Endothelial cell (in vitro differentiated cells): ENCODE measurements around the gene PTPRD. TPM values are rescaled to one million over a fixed set of nuclear protein-coding genes. Genes with fewer than 3 reads are reported as not detected.

Experiments
- DNase-seq: peaks from one replicate; pipeline ENCODE4 v3.0.0; 2021; ENCODE audit warnings: low spot score
- H3K27ac Mint-ChIP-seq: one replicate; pipeline ENCODE4 v1.8.0; 2021; ENCODE audit warnings: mixed read lengths, inconsistent platforms; ENCODE audit not compliant: unreplicated experiment
- H3K27me3 Mint-ChIP-seq: one replicate; pipeline ENCODE4 v1.8.0; 2021; ENCODE audit warnings: mild to moderate bottlenecking, moderate library complexity, mixed read lengths, inconsistent platforms; ENCODE audit not compliant: unreplicated experiment
- H3K36me3 Mint-ChIP-seq: one replicate; pipeline ENCODE4 v1.8.0; 2021; ENCODE audit warnings: mild to moderate bottlenecking, low read depth, mixed read lengths, inconsistent platforms; ENCODE audit not compliant: unreplicated experiment
- H3K4me1 Mint-ChIP-seq: one replicate; pipeline ENCODE4 v1.8.0; 2021; ENCODE audit warnings: mild to moderate bottlenecking, mixed read lengths, inconsistent platforms; ENCODE audit not compliant: unreplicated experiment
- H3K4me3 Mint-ChIP-seq: one replicate; pipeline ENCODE4 v1.8.0; 2021; ENCODE audit warnings: mild to moderate bottlenecking, mixed read lengths, inconsistent platforms; ENCODE audit not compliant: unreplicated experiment
- H3K9me3 Mint-ChIP-seq: one replicate; pipeline ENCODE4 v1.8.0; 2021; ENCODE audit warnings: mixed read lengths, inconsistent platforms; ENCODE audit not compliant: unreplicated experiment
- total RNA-seq: library from RNA; stranded (reverse); fragmentation: NEBNext Ultra II Directional; extraction: Animal tissue kit (Norgen Biotek cat#: 25700); gene quantifications from one replicate; pipeline ENCODE4 v1.2.1, GENCODE V29; 2021; ENCODE audit not compliant: unreplicated experiment
- TF ChIP-seq, protein P1 (sequence below): fragments of 200-600 bp; sonication (generic); IDR thresholded peaks from one replicate; pipeline ENCODE4 v1.5.0; 2021; ENCODE audit warnings: antibody characterized with exemption; ENCODE audit not compliant: unreplicated experiment

The PTPRD gene
- total RNA-seq, 1 donor from 2014 or later: 47.8 TPM

DNA sequence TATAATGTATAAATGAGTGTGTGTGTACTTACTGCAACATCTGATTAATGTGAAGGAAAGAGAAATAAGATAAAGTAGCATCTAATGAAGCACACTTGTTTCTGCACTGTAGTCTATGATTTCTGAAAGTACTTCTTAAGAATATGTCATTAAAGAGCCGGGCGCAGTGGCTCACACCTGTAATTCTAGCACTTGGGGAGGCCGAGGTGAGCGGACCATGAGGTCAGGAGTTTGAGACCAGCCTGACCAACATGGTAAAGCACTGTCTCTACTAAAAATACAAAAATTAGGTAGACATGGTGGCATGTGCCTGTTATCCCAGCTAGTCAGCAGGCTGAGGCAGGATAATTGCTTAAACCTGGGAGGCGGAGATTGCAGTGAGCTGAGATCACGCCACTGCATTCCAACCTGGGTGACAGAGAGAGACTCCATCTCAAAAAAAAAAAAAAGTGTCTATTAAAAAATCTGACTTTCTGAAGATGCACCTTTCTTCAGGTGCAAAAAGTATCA, 556.9 kb downstream of the PTPRD start:
- TF ChIP-seq, protein P1, sequence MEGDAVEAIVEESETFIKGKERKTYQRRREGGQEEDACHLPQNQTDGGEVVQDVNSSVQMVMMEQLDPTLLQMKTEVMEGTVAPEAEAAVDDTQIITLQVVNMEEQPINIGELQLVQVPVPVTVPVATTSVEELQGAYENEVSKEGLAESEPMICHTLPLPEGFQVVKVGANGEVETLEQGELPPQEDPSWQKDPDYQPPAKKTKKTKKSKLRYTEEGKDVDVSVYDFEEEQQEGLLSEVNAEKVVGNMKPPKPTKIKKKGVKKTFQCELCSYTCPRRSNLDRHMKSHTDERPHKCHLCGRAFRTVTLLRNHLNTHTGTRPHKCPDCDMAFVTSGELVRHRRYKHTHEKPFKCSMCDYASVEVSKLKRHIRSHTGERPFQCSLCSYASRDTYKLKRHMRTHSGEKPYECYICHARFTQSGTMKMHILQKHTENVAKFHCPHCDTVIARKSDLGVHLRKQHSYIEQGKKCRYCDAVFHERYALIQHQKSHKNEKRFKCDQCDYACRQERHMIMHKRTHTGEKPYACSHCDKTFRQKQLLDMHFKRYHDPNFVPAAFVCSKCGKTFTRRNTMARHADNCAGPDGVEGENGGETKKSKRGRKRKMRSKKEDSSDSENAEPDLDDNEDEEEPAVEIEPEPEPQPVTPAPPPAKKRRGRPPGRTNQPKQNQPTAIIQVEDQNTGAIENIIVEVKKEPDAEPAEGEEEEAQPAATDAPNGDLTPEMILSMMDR: no peak
- Mint-ChIP-seq H3K27ac (no peak overlapping the region), H3K4me1 (no peaks in the 10 kb centered on the region), H3K9me3 (no peaks in the 10 kb centered on the region), H3K36me3 (no peaks in the 10 kb centered on the region), H3K4me3 (no peak overlapping the region), H3K27me3 (no peaks in the 10 kb centered on the region)
- DNase-seq: no peak

DNA sequence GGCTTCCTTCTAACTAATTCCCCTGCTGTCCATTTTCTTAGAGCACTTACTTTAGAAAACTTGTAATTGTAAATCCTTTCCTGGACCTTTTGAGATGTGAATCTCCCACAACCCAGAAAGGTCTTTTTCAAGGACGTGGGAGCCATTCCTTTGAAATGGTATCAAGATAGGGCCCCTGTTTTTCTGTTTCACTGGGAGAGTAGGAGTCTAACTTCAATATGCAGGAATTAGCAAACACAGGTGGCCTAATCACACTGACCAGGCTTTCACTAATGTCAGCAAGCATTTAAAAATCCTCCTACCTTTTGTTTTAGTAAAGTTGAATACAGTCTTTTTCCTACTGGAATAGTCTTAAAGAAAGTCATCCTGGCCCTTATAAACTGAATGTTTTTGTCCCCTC, 558.3 kb downstream of the PTPRD start:
- TF ChIP-seq, protein P1: no peak
- DNase-seq: no peak
- H3K36me3 Mint-ChIP-seq: no peaks in the 10 kb centered on the region
- no peak overlapping the region for H3K27ac Mint-ChIP-seq
- H3K4me1 Mint-ChIP-seq: no peaks in the 10 kb centered on the region
- no peaks in the 10 kb centered on the region for H3K27me3 Mint-ChIP-seq
- no peaks in the 10 kb centered on the region for H3K9me3 Mint-ChIP-seq
- H3K4me3 Mint-ChIP-seq: no peak overlapping the region

DNA sequence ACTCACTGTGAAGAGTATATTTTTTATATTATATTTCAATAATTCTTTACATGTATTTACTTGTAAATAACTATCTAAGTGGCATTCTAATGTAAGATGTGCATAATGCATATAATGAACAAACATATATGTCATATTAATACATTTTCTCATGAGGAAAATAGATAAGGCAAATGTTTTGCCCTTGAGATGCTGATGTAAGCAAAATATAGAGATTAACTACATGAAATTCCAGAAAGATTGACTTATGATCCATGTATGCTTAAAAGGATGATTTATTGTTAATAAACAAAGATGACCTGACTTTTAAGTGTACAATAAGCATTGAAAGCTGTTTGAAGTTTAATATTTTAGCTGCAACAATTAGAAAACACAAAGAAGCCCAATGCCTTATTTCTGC, 559.9 kb downstream of the PTPRD start:
- H3K4me1 Mint-ChIP-seq: no peaks in the 10 kb centered on the region

DNA sequence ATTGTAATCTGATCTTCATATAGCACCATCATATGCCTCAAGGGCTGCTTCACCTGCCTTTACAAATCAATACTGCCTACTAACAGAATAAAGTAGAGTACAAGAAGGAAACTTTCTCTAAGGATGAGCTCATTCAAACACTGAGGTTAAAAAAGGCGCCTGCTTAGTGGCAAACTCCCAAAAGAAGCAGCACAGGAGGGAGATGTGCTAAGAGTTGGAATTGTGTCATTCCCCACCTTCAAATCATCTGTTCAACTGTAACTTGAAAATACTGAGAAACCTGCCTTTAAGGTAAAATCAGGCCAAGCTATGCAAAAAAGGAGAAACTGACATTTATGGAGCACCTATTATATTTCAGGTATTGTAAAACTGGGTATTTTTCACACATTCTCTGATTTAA, 560.6 kb downstream of the PTPRD start:
- H3K36me3 Mint-ChIP-seq: no peaks in the 10 kb centered on the region
- no peak for DNase-seq
- TF ChIP-seq, protein P1: no peak
- H3K4me1 Mint-ChIP-seq: no peaks in the 10 kb centered on the region
- H3K4me3 Mint-ChIP-seq: no peak overlapping the region
- H3K9me3 Mint-ChIP-seq: no peaks in the 10 kb centered on the region
- H3K27me3 Mint-ChIP-seq: no peaks in the 10 kb centered on the region
- no peak overlapping the region for H3K27ac Mint-ChIP-seq

More for the DNA sequence above, 559.9 kb downstream of the PTPRD start:
- Mint-ChIP-seq H3K36me3 (no peaks in the 10 kb centered on the region), H3K9me3 (no peaks in the 10 kb centered on the region), H3K27me3 (no peaks in the 10 kb centered on the region), H3K4me3 (no peak overlapping the region), H3K27ac (no peak overlapping the region)
- TF ChIP-seq, protein P1: no peak
- no peak for DNase-seq

DNA sequence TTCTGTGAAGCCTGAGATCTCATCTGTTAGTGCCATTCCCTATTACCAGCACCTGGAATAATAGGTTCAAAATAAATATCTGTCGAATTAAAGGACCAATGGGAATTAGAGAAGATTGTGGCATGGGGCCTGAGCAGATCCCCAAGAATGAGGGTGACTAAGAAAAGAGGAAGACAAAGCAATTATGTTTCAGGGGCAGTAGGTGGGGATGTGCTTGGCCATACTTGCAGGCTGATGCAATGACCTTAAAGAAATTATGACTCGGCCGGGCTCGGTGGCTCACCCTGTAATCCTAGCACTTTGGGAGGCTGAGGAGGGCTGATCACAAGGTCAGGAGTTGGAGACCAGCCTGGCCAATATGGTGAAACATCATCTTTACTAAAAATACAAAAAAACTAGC, 562.8 kb downstream of the PTPRD start:
- Mint-ChIP-seq H3K36me3 (no peaks in the 10 kb centered on the region), H3K27me3 (no peaks in the 10 kb centered on the region), H3K9me3 (no peaks in the 10 kb centered on the region), H3K4me1 (no peaks in the 10 kb centered on the region), H3K4me3 (no peak overlapping the region), H3K27ac (no peak overlapping the region)
- TF ChIP-seq, protein P1: no peak
- DNase-seq: no peak
